Epithelial cell of esophagus (primary cell): ENCODE measurements around the gene DAZAP1.

Experiments
- DNase-seq: peaks from one replicate; pipeline ENCODE4 v3.0.0; 2010; ENCODE audit warnings: low read depth
- H3K4me3 ChIP-seq: 2 replicates; pipeline ENCODE4 v1.5.1; 2011; ENCODE audit warnings: mild to moderate bottlenecking, low read length, control low read depth
- TF ChIP-seq, protein P1 (sequence below): IDR thresholded peaks from 2 replicates; pipeline ENCODE4 v1.5.1; 2011; ENCODE audit warnings: low read depth, mild to moderate bottlenecking, low read length, control low read depth, inconsistent platforms; ENCODE audit not compliant: insufficient read depth; ENCODE audit errors: missing control alignments

Gene DAZAP1

DNA sequence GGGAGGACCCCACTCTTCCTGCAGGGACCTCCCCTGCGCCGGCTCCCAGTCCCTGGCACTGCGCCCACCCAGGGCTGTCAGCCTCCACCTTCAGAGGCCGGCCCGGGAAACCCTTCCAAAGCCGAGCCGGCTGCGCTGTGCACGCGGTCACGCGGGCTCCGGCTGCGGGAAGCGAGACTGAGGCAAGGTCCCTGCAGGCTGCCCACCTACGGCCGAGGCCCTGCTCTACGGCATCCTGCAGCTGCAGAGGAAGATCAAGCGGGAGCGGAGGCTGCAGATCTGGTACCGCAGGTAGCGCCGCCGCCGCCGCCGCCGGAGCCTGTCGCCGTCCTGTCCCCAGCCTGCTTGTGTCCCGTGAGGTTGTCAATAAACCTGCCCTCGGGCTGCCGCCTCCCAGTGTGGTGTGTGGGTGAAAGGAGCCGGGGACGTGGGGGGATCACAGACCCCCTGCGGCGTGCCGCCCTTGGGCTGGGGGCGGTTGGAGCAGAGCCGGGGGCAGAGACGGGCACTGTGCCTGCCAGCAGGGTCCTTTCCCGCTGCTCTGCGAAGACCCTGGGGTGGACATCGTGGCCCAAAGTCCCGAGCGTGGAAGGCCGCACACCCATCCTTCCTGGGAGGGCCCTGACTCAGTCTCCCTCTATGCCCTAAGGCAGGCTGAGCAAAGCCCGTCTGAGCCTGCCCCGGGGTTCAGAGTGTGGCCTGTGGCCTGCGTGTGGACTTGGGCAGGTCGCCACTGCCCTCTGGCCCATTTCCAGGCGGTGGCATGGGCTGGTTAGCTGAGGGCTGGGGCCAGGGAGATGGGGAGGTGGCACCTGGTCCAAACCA lies 12.0 kb upstream of the DAZAP1 start:
- no peak for DNase-seq
- no peak overlapping the region for H3K4me3 ChIP-seq
- TF ChIP-seq, protein P1, sequence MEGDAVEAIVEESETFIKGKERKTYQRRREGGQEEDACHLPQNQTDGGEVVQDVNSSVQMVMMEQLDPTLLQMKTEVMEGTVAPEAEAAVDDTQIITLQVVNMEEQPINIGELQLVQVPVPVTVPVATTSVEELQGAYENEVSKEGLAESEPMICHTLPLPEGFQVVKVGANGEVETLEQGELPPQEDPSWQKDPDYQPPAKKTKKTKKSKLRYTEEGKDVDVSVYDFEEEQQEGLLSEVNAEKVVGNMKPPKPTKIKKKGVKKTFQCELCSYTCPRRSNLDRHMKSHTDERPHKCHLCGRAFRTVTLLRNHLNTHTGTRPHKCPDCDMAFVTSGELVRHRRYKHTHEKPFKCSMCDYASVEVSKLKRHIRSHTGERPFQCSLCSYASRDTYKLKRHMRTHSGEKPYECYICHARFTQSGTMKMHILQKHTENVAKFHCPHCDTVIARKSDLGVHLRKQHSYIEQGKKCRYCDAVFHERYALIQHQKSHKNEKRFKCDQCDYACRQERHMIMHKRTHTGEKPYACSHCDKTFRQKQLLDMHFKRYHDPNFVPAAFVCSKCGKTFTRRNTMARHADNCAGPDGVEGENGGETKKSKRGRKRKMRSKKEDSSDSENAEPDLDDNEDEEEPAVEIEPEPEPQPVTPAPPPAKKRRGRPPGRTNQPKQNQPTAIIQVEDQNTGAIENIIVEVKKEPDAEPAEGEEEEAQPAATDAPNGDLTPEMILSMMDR, result no peak

DNA sequence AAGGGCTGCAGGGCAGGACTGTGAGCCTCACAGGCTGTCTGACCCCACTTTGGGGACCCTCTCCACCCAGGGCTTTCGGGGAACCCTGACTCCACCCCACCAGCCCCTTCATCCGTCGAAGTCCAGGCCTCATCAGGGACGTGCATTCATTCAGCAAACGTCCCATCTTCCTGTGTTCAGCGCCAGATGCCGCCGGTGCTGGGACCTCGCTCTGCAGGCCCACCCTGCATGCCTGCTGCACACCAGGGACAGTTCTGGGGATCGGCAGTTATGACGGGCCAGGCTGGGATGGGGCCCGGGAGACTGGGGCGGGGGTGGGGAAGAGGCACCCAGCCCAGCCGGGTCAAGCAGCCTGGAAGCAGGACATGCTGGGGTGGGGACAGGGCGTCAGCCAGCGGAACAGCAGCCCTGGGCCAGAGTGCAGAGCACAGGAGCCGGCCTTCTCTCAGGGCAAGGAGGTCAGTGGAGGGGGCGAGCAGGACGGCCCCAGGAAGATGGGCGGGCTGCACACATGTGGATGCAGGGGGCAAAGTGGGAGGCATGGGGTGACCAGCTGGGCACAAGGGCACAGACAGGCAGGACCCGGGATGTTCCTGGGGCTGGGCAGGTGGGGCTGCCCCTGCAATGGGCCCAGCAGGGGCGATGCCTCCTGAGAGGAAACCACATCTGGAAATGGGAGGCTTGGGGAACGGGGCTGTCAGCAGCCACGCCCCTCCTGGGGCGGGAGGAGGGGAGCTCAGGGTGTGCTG lies 11.2 kb upstream of the DAZAP1 start:
- no peak for DNase-seq
- H3K4me3 ChIP-seq, result no peak overlapping the region
- TF ChIP-seq, protein P1, result no peak

DNA sequence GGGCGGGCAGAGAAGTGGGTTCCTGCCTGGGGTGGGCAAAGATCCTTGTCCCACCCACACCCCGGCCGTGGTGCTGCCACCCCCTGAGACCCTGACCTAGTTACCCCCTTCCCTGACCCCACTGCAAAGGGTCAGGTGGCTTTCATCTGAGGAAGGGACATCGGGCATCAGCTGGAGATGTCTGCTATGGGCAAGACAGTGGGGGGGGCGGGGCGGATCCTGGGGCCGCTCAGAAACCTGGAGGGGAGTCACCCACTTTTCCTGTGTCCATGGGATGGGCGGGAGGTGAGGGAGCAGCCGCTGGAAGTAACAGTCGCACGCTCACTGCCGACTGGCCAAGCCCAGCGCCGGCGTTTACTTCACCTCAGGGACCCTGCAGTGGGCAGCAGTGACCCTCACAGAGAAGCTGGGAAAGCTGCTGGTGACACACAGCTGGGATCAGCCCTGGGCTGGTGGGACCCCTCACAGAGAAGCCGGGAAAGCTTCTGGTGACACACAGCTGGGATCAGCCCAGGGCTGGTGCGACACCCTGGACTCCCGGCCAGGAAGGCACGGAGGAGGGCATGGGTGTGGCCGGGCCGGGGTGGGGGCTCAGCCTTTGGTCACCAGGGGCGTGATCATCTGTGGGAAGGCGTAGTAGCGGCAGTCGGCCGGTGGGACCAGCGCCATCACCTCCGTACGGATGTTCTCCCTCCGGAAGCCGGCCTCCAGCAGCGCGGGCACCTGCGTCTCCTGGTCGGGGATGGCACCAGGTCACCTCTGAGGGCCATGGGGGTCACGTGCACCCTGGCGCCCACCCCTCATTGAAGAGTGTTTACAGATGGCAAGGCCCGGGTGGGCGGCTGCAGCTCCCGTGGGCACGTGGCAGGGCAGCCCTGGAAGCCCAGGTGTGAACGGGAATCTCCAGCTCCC lies 10.4 kb upstream of the DAZAP1 start:
- no peak overlapping the region for H3K4me3 ChIP-seq
- DNase-seq, result no peak
- TF ChIP-seq, protein P1, result no peak

DNA sequence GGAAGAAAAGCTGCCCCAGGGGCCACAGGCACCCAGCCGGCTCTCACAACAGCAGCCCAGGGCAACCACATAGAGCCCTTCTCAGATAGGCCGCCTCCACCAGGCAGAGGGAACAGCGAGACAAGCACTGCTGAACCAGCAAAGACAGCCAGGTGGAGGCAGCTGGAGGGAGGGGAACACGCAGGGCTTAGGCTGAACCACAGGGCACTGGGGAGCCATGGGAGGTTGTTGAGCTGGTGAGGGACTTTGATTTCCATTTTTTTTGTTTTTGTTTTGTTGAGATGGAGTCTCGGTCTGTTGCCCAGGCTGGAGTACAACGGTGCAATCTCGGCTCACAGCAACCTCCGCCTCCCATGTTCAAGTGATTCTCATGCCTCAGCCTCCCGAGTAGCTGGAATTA lies 9.5 kb upstream of the DAZAP1 start:
- no peak overlapping the region for H3K4me3 ChIP-seq
- TF ChIP-seq, protein P1, result no peak
- no peak for DNase-seq

DNA sequence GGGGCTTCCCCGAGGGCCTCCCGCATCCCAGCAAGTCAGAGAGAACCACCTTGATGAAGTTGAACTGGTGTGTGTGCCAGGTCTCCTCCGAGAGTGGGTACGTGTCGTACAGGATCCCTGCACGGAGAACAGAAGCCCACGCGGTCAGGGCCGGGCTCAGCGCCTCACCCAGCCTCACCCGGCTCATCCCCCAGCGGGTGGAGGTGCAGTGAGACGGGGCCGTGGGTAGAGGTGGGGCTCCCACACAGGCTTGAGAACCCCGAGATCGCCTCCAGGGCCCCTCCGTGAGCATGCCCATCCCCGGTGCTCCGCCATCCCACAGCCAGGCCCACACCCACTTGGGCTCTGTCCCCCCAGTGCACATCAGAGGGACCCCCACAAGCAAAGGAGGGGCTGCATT lies 8.3 kb upstream of the DAZAP1 start:
- TF ChIP-seq, protein P1, result no peak
- no peak for DNase-seq
- no peak overlapping the region for H3K4me3 ChIP-seq

DNA sequence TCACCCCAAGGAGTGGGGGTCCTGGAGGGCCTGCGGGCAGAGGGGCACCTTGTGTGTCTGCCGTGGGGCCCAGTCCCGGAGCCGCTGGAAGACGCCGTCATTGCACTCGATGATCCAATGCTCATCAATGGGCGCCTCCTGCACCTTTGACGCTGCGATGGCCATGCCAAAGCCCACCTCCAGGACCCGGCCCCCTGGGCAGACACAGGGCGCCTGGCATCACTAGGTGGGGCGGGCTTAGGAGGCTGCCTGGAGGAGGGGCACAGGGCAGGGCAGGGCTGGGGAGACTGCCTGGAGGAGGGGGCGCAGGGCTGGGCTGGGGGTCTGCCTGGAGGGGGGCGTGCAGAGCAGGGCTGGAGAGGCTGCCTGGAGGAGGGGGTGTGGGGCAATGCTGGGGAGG lies 7.6 kb upstream of the DAZAP1 start:
- no peak for DNase-seq
- TF ChIP-seq, protein P1, result no peak
- H3K4me3 ChIP-seq, result no peak overlapping the region
